Stimulated activated memory B cell treated with anti-CD40 and anti-IgM and Interleukin-4, amounts not matched to agents 10 μg/mL and 1 μg/mL and 100 μg/mL, for 72 hours (primary cell): ENCODE measurements around the gene DPT.

Source experiments
- ATAC-seq: fragments of 150-1000 bp; cut with Tn5 transposase; 2 replicates; pipeline ENCODE4 v1.10.0; 2021
- H3K27ac Mint-ChIP-seq: one replicate; pipeline ENCODE4 v1.8.0; 2022; ENCODE audit warnings: mild to moderate bottlenecking, mixed read lengths
- H3K27me3 Mint-ChIP-seq: one replicate; pipeline ENCODE4 v1.8.0; 2022; ENCODE audit warnings: mixed read lengths
- H3K36me3 Mint-ChIP-seq: one replicate; pipeline ENCODE4 v1.8.0; 2022; ENCODE audit warnings: mixed read lengths
- H3K4me1 Mint-ChIP-seq: one replicate; pipeline ENCODE4 v1.8.0; 2022; ENCODE audit warnings: mixed read lengths
- H3K4me3 Mint-ChIP-seq: one replicate; pipeline ENCODE4 v1.8.0; 2022; ENCODE audit warnings: mild to moderate bottlenecking, moderate library complexity, mixed read lengths
- H3K9me3 Mint-ChIP-seq: one replicate; pipeline ENCODE4 v1.8.0; 2022; ENCODE audit warnings: mixed read lengths

The DPT gene

DNA sequence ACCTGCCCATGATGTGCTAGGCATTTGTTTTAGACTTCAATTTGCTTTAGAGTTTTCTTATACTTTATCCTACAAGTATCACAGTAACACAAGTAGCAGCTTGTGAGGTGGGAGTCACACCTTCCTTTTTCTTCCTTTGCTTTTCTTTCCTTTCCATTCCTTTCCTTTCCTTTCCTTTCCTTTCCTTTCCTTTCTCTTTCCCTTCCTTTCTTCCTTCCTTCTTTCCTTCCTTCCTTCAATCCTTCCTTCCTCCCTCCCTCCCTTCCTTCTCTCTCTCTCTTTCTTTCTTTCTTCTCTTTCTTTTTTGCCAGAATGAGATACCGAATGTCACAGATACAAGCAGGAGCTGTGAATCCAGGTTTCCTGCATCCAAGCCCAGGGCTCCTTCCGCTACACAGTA, 3.9 kb downstream of the DPT start:
- Mint-ChIP-seq H3K4me1 (no peaks in the 10 kb centered on the region), H3K27ac (no peak overlapping the region), H3K27me3 (peaks cover 8% of the 10 kb centered on the region), H3K36me3 (no peaks in the 10 kb centered on the region), H3K4me3 (no peak overlapping the region), H3K9me3 (no peaks in the 10 kb centered on the region)
- ATAC-seq = no peak

- Mint-ChIP-seq H3K4me1 (no peaks in the 10 kb centered on the region), H3K36me3 (no peaks in the 10 kb centered on the region), H3K27ac (no peak overlapping the region), H3K27me3 (peaks cover 17% of the 10 kb centered on the region), H3K9me3 (no peaks in the 10 kb centered on the region), H3K4me3 (no peak overlapping the region)
- ATAC-seq = no peak
Measured at GRCh38 chr1:168723000-168723399, 6.0 kb downstream of the DPT start.

DNA sequence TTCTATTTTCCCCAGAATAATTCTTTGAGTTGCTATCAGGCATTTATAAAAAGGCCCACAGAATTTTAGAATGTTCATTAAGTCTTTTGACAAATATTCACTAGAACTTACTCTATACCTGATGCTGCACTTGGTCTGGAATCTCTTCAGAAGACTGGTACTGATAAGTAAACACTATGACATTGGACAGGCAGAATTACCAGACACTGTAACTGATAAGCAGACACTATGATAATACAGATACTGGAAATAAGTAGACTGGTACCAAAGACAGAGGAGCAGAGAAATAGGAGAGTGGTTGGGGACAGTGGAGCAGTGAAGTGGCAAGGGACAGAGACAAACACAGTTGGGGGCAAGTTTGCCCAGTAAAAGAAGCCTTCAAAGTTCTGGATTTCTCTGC, 8.2 kb downstream of the DPT start:
- no peak for ATAC-seq
- Mint-ChIP-seq H3K36me3 (no peaks in the 10 kb centered on the region), H3K4me1 (no peaks in the 10 kb centered on the region), H3K4me3 (no peak overlapping the region), H3K27ac (no peak overlapping the region), H3K9me3 (no peaks in the 10 kb centered on the region), H3K27me3 (peaks cover 17% of the 10 kb centered on the region)

DNA sequence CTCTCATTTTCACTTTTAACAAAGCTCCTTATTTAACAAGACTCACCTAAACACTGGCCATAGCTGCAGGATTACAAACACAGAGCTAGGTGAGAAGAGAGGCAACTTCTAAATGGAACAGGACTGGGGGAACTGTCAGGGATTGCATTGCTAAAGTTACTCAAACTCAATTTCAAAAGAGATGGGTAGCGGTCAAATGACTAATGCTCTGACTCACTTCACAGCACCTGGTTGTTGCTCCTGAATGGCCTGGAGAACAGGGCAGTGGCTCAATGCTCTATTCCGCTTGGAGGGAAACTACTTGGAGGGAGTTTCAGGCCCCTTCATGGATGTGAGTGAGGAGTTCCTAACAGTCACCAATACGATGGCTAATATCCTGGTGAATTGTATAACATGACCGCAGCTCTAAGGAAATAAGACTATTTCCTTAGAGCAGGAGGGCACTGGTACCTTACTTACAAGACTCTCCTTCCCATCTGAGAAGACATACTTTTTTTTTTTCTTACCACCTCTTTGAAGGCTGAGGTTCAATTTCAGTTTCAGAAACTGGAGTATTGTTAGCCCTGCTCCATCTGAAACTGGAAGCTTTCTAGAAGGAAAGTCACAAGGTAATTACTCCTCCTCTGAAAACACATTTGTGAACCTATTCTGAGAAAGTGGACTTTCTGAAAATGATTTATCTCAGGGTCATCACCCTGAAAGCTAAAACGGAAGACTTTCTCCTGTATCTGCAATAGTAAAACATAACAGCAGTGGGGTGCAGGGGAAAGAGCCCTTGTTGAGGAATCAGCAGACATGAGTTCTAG, 9.5 kb downstream of the DPT start:
- Mint-ChIP-seq H3K36me3 (no peaks in the 10 kb centered on the region), H3K4me1 (no peaks in the 10 kb centered on the region), H3K9me3 (no peaks in the 10 kb centered on the region), H3K27ac (no peak overlapping the region), H3K27me3 (peaks cover 17% of the 10 kb centered on the region), H3K4me3 (no peak overlapping the region)
- ATAC-seq = no peak

GRCh38 chr1:168717906-168718891, 10.8 kb downstream of the DPT start:
- no peaks in the 10 kb centered on the region for H3K36me3 Mint-ChIP-seq
- no peak for ATAC-seq
- no peaks in the 10 kb centered on the region for H3K4me1 Mint-ChIP-seq
- H3K27ac Mint-ChIP-seq = no peak overlapping the region
- peaks cover 15% of the 10 kb centered on the region for H3K27me3 Mint-ChIP-seq
- no peak overlapping the region for H3K4me3 Mint-ChIP-seq
- no peaks in the 10 kb centered on the region for H3K9me3 Mint-ChIP-seq

- Mint-ChIP-seq H3K9me3 (no peaks in the 10 kb centered on the region), H3K27me3 (peaks cover 12% of the 10 kb centered on the region), H3K4me1 (no peaks in the 10 kb centered on the region), H3K36me3 (no peaks in the 10 kb centered on the region), H3K4me3 (no peak overlapping the region), H3K27ac (no peak overlapping the region)
- ATAC-seq = no peak
Measured at GRCh38 chr1:168714012-168714411, 15.0 kb downstream of the DPT start.

DNA sequence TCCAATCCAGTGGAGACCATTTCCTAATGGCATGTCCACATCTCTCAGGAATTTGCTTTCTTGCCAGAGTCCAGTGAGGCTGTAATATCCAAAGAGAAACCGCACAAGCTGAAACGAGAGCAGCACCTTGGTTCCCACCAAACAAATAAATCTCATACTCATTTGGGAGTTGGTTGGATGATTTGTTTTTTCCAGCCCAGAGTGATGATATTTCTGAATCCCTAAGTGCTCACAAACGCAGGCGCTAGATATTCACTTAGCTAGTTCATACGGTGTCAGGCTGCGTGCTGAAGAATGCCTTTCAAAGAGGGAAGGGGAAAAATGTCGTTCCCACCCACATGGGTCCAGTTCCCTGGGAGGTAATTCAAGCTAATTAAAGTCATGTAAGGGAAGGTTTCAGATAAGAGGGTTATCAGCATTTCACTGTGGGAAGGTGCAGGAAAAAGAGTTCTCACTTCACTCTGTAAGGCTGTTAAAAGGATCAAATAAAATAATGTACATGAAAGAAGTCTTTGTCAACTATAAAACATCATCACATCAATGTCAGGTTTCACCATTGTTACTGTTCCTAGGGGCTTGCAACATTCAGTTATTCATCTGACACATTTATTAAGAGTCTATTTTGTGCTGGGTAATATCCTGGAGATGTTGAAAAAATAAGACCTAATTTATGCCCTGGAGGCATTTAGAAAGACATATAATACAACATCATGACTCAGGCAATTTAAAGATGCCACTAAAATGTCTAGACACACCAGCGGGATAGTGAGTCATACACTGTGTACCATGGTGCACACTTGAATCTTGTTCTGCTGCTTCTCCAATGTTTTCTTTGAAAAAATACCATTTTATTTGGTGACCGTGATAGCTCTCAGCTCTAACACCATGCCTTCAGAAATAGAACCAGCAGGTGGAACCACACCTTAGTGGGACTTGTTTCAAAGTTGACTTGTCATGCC, 19.3 kb downstream of the DPT start:
- no peaks in the 10 kb centered on the region for H3K4me1 Mint-ChIP-seq
- H3K27me3 Mint-ChIP-seq = peaks cover 8% of the 10 kb centered on the region
- no peak overlapping the region for H3K4me3 Mint-ChIP-seq
- H3K9me3 Mint-ChIP-seq = peaks cover 2% of the 10 kb centered on the region
- no peaks in the 10 kb centered on the region for H3K36me3 Mint-ChIP-seq
- H3K27ac Mint-ChIP-seq = no peak overlapping the region
- no peak for ATAC-seq

GRCh38 chr1:168708698-168709404, 20.2 kb downstream of the DPT start:
- Mint-ChIP-seq H3K4me3 (no peak overlapping the region), H3K9me3 (peaks cover 2% of the 10 kb centered on the region), H3K4me1 (no peaks in the 10 kb centered on the region), H3K27me3 (peaks cover 8% of the 10 kb centered on the region), H3K27ac (no peak overlapping the region), H3K36me3 (no peaks in the 10 kb centered on the region)
- ATAC-seq = no peak

- Mint-ChIP-seq H3K27me3 (peaks cover 8% of the 10 kb centered on the region), H3K4me3 (no peak overlapping the region), H3K4me1 (no peaks in the 10 kb centered on the region), H3K36me3 (no peaks in the 10 kb centered on the region), H3K27ac (no peak overlapping the region), H3K9me3 (peaks cover 2% of the 10 kb centered on the region)
- no peak for ATAC-seq
Measured at GRCh38 chr1:168706391-168706992, 22.5 kb downstream of the DPT start.

DNA sequence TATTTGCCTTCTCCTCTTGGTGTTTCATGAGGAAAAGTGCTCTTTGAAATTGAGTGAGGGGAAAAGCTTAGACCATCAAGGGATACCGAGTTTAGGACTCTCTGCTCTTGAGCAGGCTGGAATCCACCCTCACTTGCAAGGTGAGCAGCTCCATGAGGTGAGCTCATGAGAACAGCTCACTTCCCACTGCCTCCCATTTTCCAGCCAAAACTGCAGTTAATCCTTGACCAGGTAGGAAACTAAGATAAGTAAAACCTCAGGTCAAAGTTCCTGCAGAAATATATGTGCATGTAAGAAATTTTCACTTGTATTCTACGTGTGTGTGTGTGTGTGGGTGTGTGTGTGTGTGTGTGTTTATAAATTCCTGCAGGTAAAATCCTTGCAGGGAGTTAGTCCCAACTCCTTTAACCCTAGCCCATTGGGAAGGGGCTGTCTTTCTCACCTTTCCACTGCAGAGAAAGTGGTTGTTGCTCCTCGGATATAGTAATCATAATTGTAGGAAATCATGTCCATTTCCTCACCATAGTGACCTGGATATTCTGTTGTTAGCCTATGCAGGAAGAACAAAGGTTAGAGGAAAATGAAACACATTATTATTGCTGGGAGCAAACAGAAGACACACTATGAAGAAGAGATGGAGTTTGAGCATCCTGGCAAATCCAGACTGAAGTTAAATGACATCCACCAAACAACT, 28.3 kb downstream of the DPT start:
- H3K9me3 Mint-ChIP-seq = peaks cover under 1% of the 10 kb centered on the region
- no peaks in the 10 kb centered on the region for H3K27me3 Mint-ChIP-seq
- H3K4me3 Mint-ChIP-seq = no peak overlapping the region
- H3K27ac Mint-ChIP-seq = no peak overlapping the region
- ATAC-seq = no peak
- no peaks in the 10 kb centered on the region for H3K4me1 Mint-ChIP-seq
- H3K36me3 Mint-ChIP-seq = no peaks in the 10 kb centered on the region

DNA sequence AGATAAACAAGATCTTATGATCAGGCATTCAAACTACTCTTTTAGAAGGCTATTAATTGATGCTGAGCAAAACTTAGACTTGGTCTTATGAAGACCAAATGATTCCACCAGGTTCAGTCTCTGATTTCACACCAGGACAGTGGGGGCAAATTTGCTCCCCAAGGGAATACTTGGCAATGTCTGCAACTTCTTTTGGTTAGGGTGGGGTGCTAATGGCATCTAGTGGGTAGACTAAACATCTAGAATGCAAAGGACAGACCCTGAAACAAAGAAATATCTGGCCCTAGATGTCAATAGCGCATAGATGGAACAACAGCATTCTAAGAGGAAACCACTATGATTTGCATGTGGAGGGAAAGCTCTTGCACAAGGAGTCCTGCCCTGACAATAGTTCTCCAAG, 30.6 kb downstream of the DPT start:
- Mint-ChIP-seq H3K9me3 (no peaks in the 10 kb centered on the region), H3K27me3 (no peaks in the 10 kb centered on the region), H3K36me3 (no peaks in the 10 kb centered on the region), H3K27ac (no peak overlapping the region), H3K4me3 (no peak overlapping the region), H3K4me1 (no peaks in the 10 kb centered on the region)
- ATAC-seq = no peak

GRCh38 chr1:168697356-168698126, 31.5 kb downstream of the DPT start:
- no peaks in the 10 kb centered on the region for H3K36me3 Mint-ChIP-seq
- H3K27me3 Mint-ChIP-seq = no peaks in the 10 kb centered on the region
- H3K9me3 Mint-ChIP-seq = no peaks in the 10 kb centered on the region
- ATAC-seq = no peak
- no peak overlapping the region for H3K4me3 Mint-ChIP-seq
- H3K27ac Mint-ChIP-seq = no peak overlapping the region
- no peaks in the 10 kb centered on the region for H3K4me1 Mint-ChIP-seq

DNA sequence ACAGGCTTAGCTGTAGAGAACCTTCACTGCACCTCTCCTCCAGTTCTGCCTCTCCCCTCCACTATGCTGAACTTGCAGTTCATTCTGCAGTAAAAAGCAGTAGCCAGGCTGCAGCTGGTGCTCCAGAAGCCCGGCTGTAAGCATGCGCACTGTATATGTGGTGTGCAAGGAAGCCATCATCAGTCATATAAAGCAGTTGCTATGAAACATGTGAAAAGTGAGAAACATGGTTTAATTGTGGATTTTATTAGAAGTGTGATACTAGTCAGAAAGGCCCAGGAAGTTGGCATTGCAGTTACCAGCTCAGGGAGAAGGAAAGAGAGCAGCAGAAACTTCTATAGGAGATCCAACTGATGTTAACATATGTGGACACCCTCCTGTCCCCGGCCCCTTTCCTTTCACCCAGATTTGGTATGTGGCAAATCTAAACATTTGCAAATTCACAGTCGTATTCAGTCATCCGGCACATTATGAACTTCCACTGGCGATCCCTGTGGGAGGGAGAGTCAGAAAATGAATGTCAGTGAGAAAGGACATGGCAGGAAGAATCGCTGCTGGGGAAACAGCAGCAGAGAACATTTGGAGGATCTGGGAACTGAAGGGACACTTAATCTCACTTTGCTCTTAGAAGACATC, 32.8 kb downstream of the DPT start:
- no peak for ATAC-seq
- Mint-ChIP-seq H3K27ac (no peak overlapping the region), H3K4me1 (no peaks in the 10 kb centered on the region), H3K27me3 (no peaks in the 10 kb centered on the region), H3K4me3 (no peak overlapping the region), H3K9me3 (no peaks in the 10 kb centered on the region), H3K36me3 (no peaks in the 10 kb centered on the region)
